ENCODE data around the gene SGPP2.
"Not testable (repeated sequence)": the region's sequence is repeated elsewhere in the genome, so short reads cannot be mapped to it uniquely, and the experiment has no call there.

Gene SGPP2

GRCh38 chr2:222424276-222424728 lies at the start of gene SGPP2:
TSS of gene SGPP2 (plus strand) at chr2:222424543. CDS start at chr2:222424603, 60 bp downstream.
- no peak for DNase-seq

- DNase-seq: no peak
These were observed 48.5 kb upstream of the SGPP2 start for GRCh38 chr2:222375798-222376197.

- DNase-seq: no peak
These were observed 43.9 kb upstream of the SGPP2 start for GRCh38 chr2:222380456-222380855.

GRCh38 chr2:222381566-222381965 lies 42.8 kb upstream of the SGPP2 start:
- no peak for DNase-seq

GRCh38 chr2:222383255-222383654 lies 41.1 kb upstream of the SGPP2 start:
- no peak for DNase-seq

- DNase-seq: no peak
These were observed 32.5 kb upstream of the SGPP2 start for GRCh38 chr2:222391743-222392285.

- DNase-seq: no peak
These were observed 30.5 kb upstream of the SGPP2 start for GRCh38 chr2:222393733-222394267.

- no peak for DNase-seq
These were observed 25.9 kb upstream of the SGPP2 start for GRCh38 chr2:222398446-222398885.

GRCh38 chr2:222399038-222399783 lies 25.1 kb upstream of the SGPP2 start:
- DNase-seq: no peak

- no peak for DNase-seq
These were observed 20.0 kb upstream of the SGPP2 start for GRCh38 chr2:222404151-222404905.

GRCh38 chr2:222408684-222409083 lies 15.7 kb upstream of the SGPP2 start:
- DNase-seq: no peak

- no peak for DNase-seq
These were observed 13.8 kb upstream of the SGPP2 start for GRCh38 chr2:222410534-222410933.

- not testable (repeated sequence) for DNase-seq
These were observed 12.0 kb upstream of the SGPP2 start for GRCh38 chr2:222412334-222412733.

- DNase-seq: no peak
These were observed 10.9 kb upstream of the SGPP2 start for GRCh38 chr2:222413295-222413911.

- DNase-seq: no peak
These were observed 5.6 kb upstream of the SGPP2 start for GRCh38 chr2:222418739-222419138.

- no peak for DNase-seq
These were observed 3.8 kb upstream of the SGPP2 start for GRCh38 chr2:222420508-222420907.

- DNase-seq: no peak
These were observed 2.7 kb upstream of the SGPP2 start for GRCh38 chr2:222421626-222422025.

GRCh38 chr2:222423186-222423585 lies 1.2 kb upstream of the SGPP2 start:
- no peak for DNase-seq

- no peak for DNase-seq
These were observed 589 bp upstream of the SGPP2 start for GRCh38 chr2:222423632-222424275.

- no peak for DNase-seq
These were observed 657 bp downstream of the SGPP2 start for GRCh38 chr2:222424729-222425671.

- no peak for DNase-seq
These were observed 3.4 kb downstream of the SGPP2 start for GRCh38 chr2:222427646-222428301.
